ENCODE measurements around the gene VDR. TPM values are rescaled to one million over a fixed set of nuclear protein-coding genes. Genes with fewer than 3 reads are reported as not detected.

VDR gene
- total and polyA plus RNA-seq, 2 experiments from 2014 or later = not detected

- DNase-seq (ENCODE audit: low read depth in 1 of 2, low spot score in 1 of 2) = no peak
- H3K4me3 ChIP-seq = no peak overlapping the region
- TF ChIP-seq CTCF (IDR thresholded peaks at IDR 0.05; ENCODE audit: low read depth, low read length) = no peak
- H3K9me3 ChIP-seq (ENCODE audit: low read depth) = no peaks in the 10 kb centered on the region
- no peaks in the 10 kb centered on the region for H3K27me3 ChIP-seq
- no peaks in the 10 kb centered on the region for H3K4me1 ChIP-seq (ENCODE audit: low read depth)
- peaks cover 52% of the 10 kb centered on the region for H3K36me3 ChIP-seq
- no peak overlapping the region for H3K27ac ChIP-seq
Observed at GRCh38 chr12:47791874-47792273, 112.9 kb downstream of the VDR start.

Other genes starting within 250 kb of the VDR start
- gene RPAP3, start 199.0 kb downstream of the VDR start, total RNA-seq = 13.9 and 24.9 TPM in 2 replicates
- gene RPAP3, start 199.0 kb downstream of the VDR start, polyA plus RNA-seq = 44.3 and 60.8 TPM in 2 replicates
- 0.24 and 0.53 TPM in 2 replicates for gene ENDOU, start 179.5 kb downstream of the VDR start, total RNA-seq
- 0.95 and 1.3 TPM in 2 replicates for gene ENDOU, start 179.5 kb downstream of the VDR start, polyA plus RNA-seq
- 3.8 and 8.8 TPM in 2 replicates for gene RAPGEF3, start 146.1 kb downstream of the VDR start, total RNA-seq
- gene RAPGEF3, start 146.1 kb downstream of the VDR start, polyA plus RNA-seq = 3.3 and 5.5 TPM in 2 replicates
- 23.3 and 26.2 TPM in 2 replicates for gene SLC48A1, start 131.8 kb downstream of the VDR start, total RNA-seq
- 28.9 and 29.2 TPM in 2 replicates for gene SLC48A1, start 131.8 kb downstream of the VDR start, polyA plus RNA-seq
- 43.3 and 93.0 TPM in 2 replicates for gene HDAC7, start 85.1 kb downstream of the VDR start, total RNA-seq
- 43.7 and 55.9 TPM in 2 replicates for gene HDAC7, start 85.1 kb downstream of the VDR start, polyA plus RNA-seq
- gene TMEM106C, start 58.6 kb upstream of the VDR start, total RNA-seq = 100 and 102 TPM in 2 replicates
- 108 and 176 TPM in 2 replicates for gene TMEM106C, start 58.6 kb upstream of the VDR start, polyA plus RNA-seq
- 469 and 596 TPM in 2 replicates for gene COL2A1, start 99.5 kb upstream of the VDR start, total RNA-seq
- gene COL2A1, start 99.5 kb upstream of the VDR start, polyA plus RNA-seq = 261 and 278 TPM in 2 replicates
- gene SENP1, start 201.1 kb upstream of the VDR start, total RNA-seq = 13.2 and 20.4 TPM in 2 replicates
- gene SENP1, start 201.1 kb upstream of the VDR start, polyA plus RNA-seq = 16.7 and 17.1 TPM in 2 replicates
- gene PFKM, start 214.4 kb upstream of the VDR start, total RNA-seq = 118 and 152 TPM in 2 replicates
- 148 and 163 TPM in 2 replicates for gene PFKM, start 214.4 kb upstream of the VDR start, polyA plus RNA-seq